HG02763 (cell line): Measurements from ENCODE around the gene TBP.
"Not testable (repeated sequence)": the region's sequence is repeated elsewhere in the genome, so short reads cannot be mapped to it uniquely, and the experiment has no call there.

Experiments
- ATAC-seq: cut with Tn5 transposase; IDR thresholded peaks from one replicate; pipeline ENCODE4 v1.9.1; 2021; ENCODE audit warnings: mild to moderate bottlenecking, moderate library complexity; ENCODE audit not compliant: unreplicated experiment

Gene TBP

GRCh38 chr6:170597278-170597677 lies 43.1 kb downstream of the TBP start:
- ATAC-seq, result no peak

DNA sequence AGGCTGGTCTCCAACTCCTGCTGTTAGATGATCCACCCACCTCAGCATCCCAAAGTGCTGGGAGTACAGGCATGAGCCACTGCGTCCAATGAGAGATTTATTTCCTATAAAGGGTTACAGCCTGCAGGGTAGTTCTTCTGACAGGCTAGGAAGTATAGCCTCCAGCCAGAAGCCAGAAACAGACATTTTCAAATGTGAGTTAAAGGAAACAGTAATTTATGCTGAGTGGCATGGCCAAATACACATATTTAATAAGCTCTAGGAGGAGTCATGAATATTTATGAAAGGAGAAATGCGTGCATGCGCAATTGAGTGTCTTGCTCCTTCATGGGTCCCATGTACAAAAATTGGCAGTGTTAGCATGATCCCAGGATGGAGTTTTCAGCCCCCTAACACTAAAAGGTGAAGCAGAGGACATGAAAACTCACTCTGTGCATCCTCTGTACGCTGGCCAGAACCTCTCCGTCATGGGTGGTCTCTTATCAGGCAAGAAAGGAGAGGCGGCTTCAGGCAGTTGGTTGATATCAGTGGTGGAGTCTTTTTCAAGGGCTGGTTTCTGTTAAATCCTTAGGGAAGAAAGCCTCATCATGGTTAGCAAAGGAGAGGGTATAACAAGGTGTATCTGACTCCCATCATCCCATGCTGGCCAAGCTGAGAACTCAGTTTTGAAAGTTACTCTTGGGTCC lies 51.5 kb downstream of the TBP start:
- no peak for ATAC-seq

DNA sequence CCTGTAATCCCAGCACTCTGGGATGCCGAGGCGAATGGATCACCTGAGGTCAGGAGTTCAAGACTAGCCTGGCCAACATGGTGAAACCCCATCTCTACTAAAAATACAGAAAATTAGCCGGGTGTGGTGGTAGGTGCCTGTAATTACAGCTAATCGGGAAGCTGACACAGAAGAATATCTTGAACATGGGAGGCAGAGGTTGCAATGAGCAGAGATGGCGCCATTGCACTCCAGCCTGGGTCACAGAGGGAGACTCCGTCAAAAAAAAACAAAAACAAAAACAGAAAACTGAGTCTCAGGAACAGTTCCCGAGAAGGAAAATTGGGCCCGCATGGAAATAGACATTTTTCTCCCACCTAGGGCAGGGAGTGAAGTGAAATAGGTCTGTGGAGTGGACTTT lies 55.1 kb downstream of the TBP start:
- ATAC-seq, result not testable (repeated sequence)

- peak; percentile 63 for ATAC-seq
Measured at GRCh38 chr6:170612256-170612804, 58.2 kb downstream of the TBP start.

GRCh38 chr6:170616020-170616554 lies 61.9 kb downstream of the TBP start:
- not testable (repeated sequence) for ATAC-seq
